ENCODE measurements around the gene LHFPL3.

DNA sequence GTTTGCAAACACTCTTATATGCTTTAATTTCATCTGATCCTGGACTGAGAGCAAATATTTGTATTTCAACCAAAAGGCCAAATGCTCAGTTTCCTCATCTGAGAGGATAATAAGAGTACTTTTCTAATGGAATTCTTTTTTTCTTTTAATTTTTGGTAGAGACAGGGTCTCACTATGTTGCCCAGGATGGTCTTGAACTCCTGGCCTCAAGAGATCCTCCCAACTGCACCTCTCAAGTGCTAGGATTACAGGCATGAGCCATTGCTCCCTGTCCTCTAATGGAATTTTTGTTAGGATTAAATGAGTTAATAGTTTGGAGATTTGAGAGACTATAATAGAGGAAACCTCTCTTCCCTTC lies 617.2 kb downstream of the LHFPL3 start:
- no peak for TF ChIP-seq EP300 (IDR thresholded peaks at IDR 0.05)
- TF ChIP-seq, protein P1, sequence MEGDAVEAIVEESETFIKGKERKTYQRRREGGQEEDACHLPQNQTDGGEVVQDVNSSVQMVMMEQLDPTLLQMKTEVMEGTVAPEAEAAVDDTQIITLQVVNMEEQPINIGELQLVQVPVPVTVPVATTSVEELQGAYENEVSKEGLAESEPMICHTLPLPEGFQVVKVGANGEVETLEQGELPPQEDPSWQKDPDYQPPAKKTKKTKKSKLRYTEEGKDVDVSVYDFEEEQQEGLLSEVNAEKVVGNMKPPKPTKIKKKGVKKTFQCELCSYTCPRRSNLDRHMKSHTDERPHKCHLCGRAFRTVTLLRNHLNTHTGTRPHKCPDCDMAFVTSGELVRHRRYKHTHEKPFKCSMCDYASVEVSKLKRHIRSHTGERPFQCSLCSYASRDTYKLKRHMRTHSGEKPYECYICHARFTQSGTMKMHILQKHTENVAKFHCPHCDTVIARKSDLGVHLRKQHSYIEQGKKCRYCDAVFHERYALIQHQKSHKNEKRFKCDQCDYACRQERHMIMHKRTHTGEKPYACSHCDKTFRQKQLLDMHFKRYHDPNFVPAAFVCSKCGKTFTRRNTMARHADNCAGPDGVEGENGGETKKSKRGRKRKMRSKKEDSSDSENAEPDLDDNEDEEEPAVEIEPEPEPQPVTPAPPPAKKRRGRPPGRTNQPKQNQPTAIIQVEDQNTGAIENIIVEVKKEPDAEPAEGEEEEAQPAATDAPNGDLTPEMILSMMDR (IDR thresholded peaks at IDR 0.05): no peak
- no peak for TF ChIP-seq POLR2AphosphoS5 (IDR thresholded peaks at IDR 0.05)
- TF ChIP-seq POLR2A (IDR thresholded peaks at IDR 0.05): no peak
